Gastroesophageal sphincter (tissue), 3 donors: ENCODE results near the gene FRMD4B.

Experiments
- CTCF ChIP-seq, 4 experiments: fragments of 200-600 bp in 2 of 4; fragments of 450-650 bp in 2 of 4; sonication (generic) in 1 of 4; IDR thresholded peaks; one replicate each; pipeline ENCODE4 v1.5.1; 2017 to 2019; ENCODE audit warnings: antibody characterized with exemption in 4 of 4, mild to moderate bottlenecking in 2 of 4, moderate library complexity in 2 of 4
- POLR2A ChIP-seq, 2 donors: fragments of 450-650 bp; IDR thresholded peaks; one replicate each; pipeline ENCODE4 v1.6.1; 2017; ENCODE audit warnings: antibody characterized with exemption in 2 of 2, mild to moderate bottlenecking in 2 of 2, moderate library complexity in 1 of 2
- POLR2AphosphoS5 ChIP-seq: sonication (generic); formaldehyde crosslinking; IDR thresholded peaks from one replicate; pipeline ENCODE4 v1.6.1; 2017; ENCODE audit warnings: antibody characterized with exemption

GRCh38 chr3:69239063-69239462 is 146.8 kb downstream of the FRMD4B start:
- TF ChIP-seq CTCF (IDR thresholded peaks at IDR 0.05) = no peak
- TF ChIP-seq POLR2AphosphoS5 = no peak
- TF ChIP-seq POLR2A (IDR thresholded peaks at IDR 0.05) = no peak
